ENCODE results near the gene IBSP. TPM values are rescaled to one million over a fixed set of nuclear protein-coding genes. Genes with fewer than 3 reads are reported as not detected.

IBSP gene
- total RNA-seq, 2 donors from 2014 or later: not detected

GRCh38 chr4:87849612-87850011 is 50.3 kb downstream of the IBSP start:
- 50 to 59% methylated on average over 2 to 4 of the region's 4 CpGs for WGBS, 2 experiments (ENCODE audit: insufficient coverage in 1 of 2, insufficient read length in 1 of 2)
- peaks cover 6% of the 10 kb centered on the region for H3K4me1 ChIP-seq (ENCODE audit: control insufficient read depth, insufficient read depth, low read length)
- Mint-ChIP-seq H3K27me3 (ENCODE audit: insufficient read depth) (no peaks in the 10 kb centered on the region), H3K9me3 (no peaks in the 10 kb centered on the region), H3K4me1 (peaks cover 12% of the 10 kb centered on the region), H3K36me3 (ENCODE audit: low read depth) (no peaks in the 10 kb centered on the region), H3K27ac (no peak overlapping the region), H3K4me3 (no peak overlapping the region)
- H3K4me3 ChIP-seq (ENCODE audit: low read length): no peak overlapping the region
- no peak overlapping the region for H3K27ac ChIP-seq (ENCODE audit: low read depth, low read length)
- no peaks in the 10 kb centered on the region for H3K36me3 ChIP-seq (ENCODE audit: control insufficient read depth, insufficient read depth, low read length)
- no peaks in the 10 kb centered on the region for H3K9me3 ChIP-seq (ENCODE audit: control insufficient read depth, low read length)
- no peak for TF ChIP-seq CTCF (conservative IDR thresholded peaks at IDR 0.05)
- H3K27me3 ChIP-seq (ENCODE audit: control insufficient read depth, insufficient read depth, low read length, poor library complexity, severe bottlenecking): no peaks in the 10 kb centered on the region
- no peak overlapping the region for H3K9ac ChIP-seq (ENCODE audit: extremely low read depth, low read length, poor library complexity, severe bottlenecking)
- no peak for DNase-seq

- no peaks in the 10 kb centered on the region for H3K27me3 ChIP-seq (ENCODE audit: control insufficient read depth, insufficient read depth, low read length, poor library complexity, severe bottlenecking)
- H3K4me1 ChIP-seq (ENCODE audit: control insufficient read depth, insufficient read depth, low read length): peaks cover 6% of the 10 kb centered on the region
- Mint-ChIP-seq H3K4me1 (peaks cover 17% of the 10 kb centered on the region), H3K4me3 (no peak overlapping the region), H3K27me3 (ENCODE audit: insufficient read depth) (no peaks in the 10 kb centered on the region), H3K9me3 (no peaks in the 10 kb centered on the region), H3K36me3 (ENCODE audit: low read depth) (no peaks in the 10 kb centered on the region), H3K27ac (no peak overlapping the region)
- no peaks in the 10 kb centered on the region for H3K9me3 ChIP-seq (ENCODE audit: control insufficient read depth, low read length)
- no peak overlapping the region for H3K4me3 ChIP-seq (ENCODE audit: low read length)
- no peaks in the 10 kb centered on the region for H3K36me3 ChIP-seq (ENCODE audit: control insufficient read depth, insufficient read depth, low read length)
- 82 to 100% methylated on average over 4 to 8 of the region's 8 CpGs for WGBS, 2 experiments (ENCODE audit: insufficient coverage in 1 of 2, insufficient read length in 1 of 2)
- no peak overlapping the region for H3K9ac ChIP-seq (ENCODE audit: extremely low read depth, low read length, poor library complexity, severe bottlenecking)
- no peak overlapping the region for H3K27ac ChIP-seq (ENCODE audit: low read depth, low read length)
- no peak for DNase-seq
- no peak for TF ChIP-seq CTCF (conservative IDR thresholded peaks at IDR 0.05)
These were observed 52.0 kb downstream of the IBSP start for GRCh38 chr4:87851332-87851731.

GRCh38 chr4:87851953-87852352 is 52.6 kb downstream of the IBSP start:
- H3K4me1 ChIP-seq (ENCODE audit: control insufficient read depth, insufficient read depth, low read length): peaks cover 6% of the 10 kb centered on the region
- no peaks in the 10 kb centered on the region for H3K36me3 ChIP-seq (ENCODE audit: control insufficient read depth, insufficient read depth, low read length)
- no peaks in the 10 kb centered on the region for H3K27me3 Mint-ChIP-seq (ENCODE audit: insufficient read depth)
- no peak overlapping the region for H3K4me3 ChIP-seq (ENCODE audit: low read length)
- peaks cover 23% of the 10 kb centered on the region for H3K4me1 Mint-ChIP-seq
- WGBS, 2 experiments (ENCODE audit: insufficient coverage in 1 of 2, insufficient read length in 1 of 2): 88% methylated on average over 2 to 4 of the region's 4 CpGs
- no peak overlapping the region for H3K27ac ChIP-seq (ENCODE audit: low read depth, low read length)
- H3K9ac ChIP-seq (ENCODE audit: extremely low read depth, low read length, poor library complexity, severe bottlenecking): no peak overlapping the region
- H3K9me3 Mint-ChIP-seq: no peaks in the 10 kb centered on the region
- H3K4me3 Mint-ChIP-seq: no peak overlapping the region
- no peak for DNase-seq
- no peak for TF ChIP-seq CTCF (conservative IDR thresholded peaks at IDR 0.05)
- no peaks in the 10 kb centered on the region for H3K9me3 ChIP-seq (ENCODE audit: control insufficient read depth, low read length)
- no peak overlapping the region for H3K27ac Mint-ChIP-seq
- H3K27me3 ChIP-seq (ENCODE audit: control insufficient read depth, insufficient read depth, low read length, poor library complexity, severe bottlenecking): no peaks in the 10 kb centered on the region
- H3K36me3 Mint-ChIP-seq (ENCODE audit: low read depth): no peaks in the 10 kb centered on the region
